Osteoblast (primary cell): ENCODE results near the gene VMP1. TPM values are rescaled to one million over a fixed set of nuclear protein-coding genes. Genes with fewer than 3 reads are reported as not detected.
A peak's percentile ranks its signal among the peaks of the same experiment; 100 is the strongest.
"Not testable (repeated sequence)": the region's sequence is repeated elsewhere in the genome, so short reads cannot be mapped to it uniquely, and the experiment has no call there.

Experiments used
- DNase-seq: peaks from one replicate; pipeline ENCODE4 v3.0.0; 2011; ENCODE audit warnings: low spot score, mixed read lengths; ENCODE audit not compliant: insufficient read length; ENCODE audit errors: missing footprints
- H2AFZ ChIP-seq: 2 replicates; pipeline ENCODE4 v1.6.0; 2011; ENCODE audit warnings: mild to moderate bottlenecking, low read length
- H3K27ac ChIP-seq: 2 replicates; pipeline ENCODE4 v1.5.1; 2011; ENCODE audit warnings: mild to moderate bottlenecking, low read depth, low read length, moderate library complexity
- H3K27me3 ChIP-seq: 2 replicates; pipeline ENCODE4 v1.6.0; 2012; ENCODE audit warnings: mild to moderate bottlenecking, control low read depth, inconsistent platforms, low read length, moderate library complexity; ENCODE audit not compliant: insufficient read depth
- H3K36me3 ChIP-seq: 2 replicates; pipeline ENCODE4 v1.5.1; 2011; ENCODE audit warnings: mild to moderate bottlenecking, low read length, control low read depth, moderate library complexity; ENCODE audit not compliant: insufficient read depth
- H3K4me1 ChIP-seq: 2 replicates; pipeline ENCODE4 v1.5.1; 2011; ENCODE audit warnings: mild to moderate bottlenecking, low read length, control low read depth, moderate library complexity; ENCODE audit not compliant: insufficient read depth
- H3K4me2 ChIP-seq: 2 replicates; pipeline ENCODE4 v1.6.0; 2011; ENCODE audit warnings: mild to moderate bottlenecking, low read length; ENCODE audit not compliant: insufficient read depth
- H3K4me3 ChIP-seq: fragments of 200-600 bp; sonication (generic); 3 replicates; pipeline ENCODE4 v1.5.1; 2012; ENCODE audit warnings: mild to moderate bottlenecking, low read length, inconsistent platforms; ENCODE audit not compliant: insufficient read depth
- H3K79me2 ChIP-seq: 2 replicates; pipeline ENCODE4 v1.6.0; 2012; ENCODE audit warnings: mild to moderate bottlenecking, low read length, control low read depth, inconsistent platforms; ENCODE audit not compliant: insufficient read depth
- H3K9me3 ChIP-seq: 2 replicates; pipeline ENCODE4 v1.5.1; 2011; ENCODE audit warnings: low read depth, low read length, control low read depth
- H4K20me1 ChIP-seq: 2 replicates; pipeline ENCODE4 v1.6.0; 2012; ENCODE audit warnings: mild to moderate bottlenecking, low read length, control low read depth; ENCODE audit not compliant: insufficient read depth
- CTCF ChIP-seq: IDR thresholded peaks from 2 replicates; pipeline ENCODE4 v1.5.1; 2011; ENCODE audit warnings: mild to moderate bottlenecking, low read depth, low read length, moderate library complexity; ENCODE audit errors: extremely low read depth
- total RNA-seq: library from RNA; depleted of rRNA; stranded (reverse); fragments of >200 nt; gene quantifications from 2 replicates; pipeline ENCODE4 v1.2.3, GENCODE V29; 2012

Gene VMP1
- total RNA-seq, 1 donor = 415 TPM

DNA sequence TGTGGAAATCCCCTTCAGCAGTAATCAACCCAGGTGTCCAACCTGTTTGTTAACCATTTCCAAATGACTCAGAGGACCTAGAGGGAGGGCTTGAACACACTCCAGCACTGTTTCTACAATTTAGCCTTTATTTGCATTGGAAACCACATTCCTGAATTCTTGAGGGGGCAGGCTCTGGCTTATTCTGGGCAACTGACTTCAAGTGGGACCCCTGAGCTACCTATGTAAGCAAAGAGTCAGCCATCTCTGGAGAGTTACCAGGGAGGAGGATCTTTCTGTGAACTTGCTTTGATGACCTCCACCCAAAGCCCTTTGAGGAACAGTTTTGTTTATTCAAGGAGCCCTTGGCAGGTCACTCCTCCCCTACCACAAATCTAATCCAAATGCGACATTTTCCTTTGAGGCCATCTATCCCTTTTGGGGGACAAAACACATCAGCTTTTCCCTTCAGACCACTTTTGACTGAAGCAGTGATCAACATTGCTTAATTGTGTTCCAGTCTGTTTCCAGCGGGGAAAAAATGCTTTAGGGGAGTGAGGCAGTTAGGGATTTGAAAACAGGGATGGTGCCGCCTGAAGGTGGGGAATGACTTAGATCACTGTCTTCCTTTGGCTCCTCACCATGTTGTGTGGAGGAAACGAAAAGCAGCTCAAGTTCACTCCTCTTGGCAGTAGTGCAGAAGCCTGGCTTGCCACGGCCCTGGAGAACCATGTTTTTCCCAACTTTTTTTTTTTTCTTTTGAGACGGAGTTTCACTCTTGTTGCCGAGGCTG, 139.1 kb downstream of the VMP1 start:
- peaks cover 3% of the 10 kb centered on the region for H3K79me2 ChIP-seq
- H4K20me1 ChIP-seq = no peaks in the 10 kb centered on the region
- peaks cover 37% of the 10 kb centered on the region for H3K4me1 ChIP-seq
- DNase-seq = peak; percentile 71
- no peak for TF ChIP-seq CTCF
- H2AFZ ChIP-seq = no peak overlapping the region
- peak overlapping the region; percentile 41 for H3K4me3 ChIP-seq
- H3K4me2 ChIP-seq = peak overlapping the region; percentile 70
- H3K36me3 ChIP-seq = no peaks in the 10 kb centered on the region
- H3K27me3 ChIP-seq = no peaks in the 10 kb centered on the region
- H3K9me3 ChIP-seq = no peaks in the 10 kb centered on the region
- H3K27ac ChIP-seq = peak overlapping the region; percentile 99

DNA sequence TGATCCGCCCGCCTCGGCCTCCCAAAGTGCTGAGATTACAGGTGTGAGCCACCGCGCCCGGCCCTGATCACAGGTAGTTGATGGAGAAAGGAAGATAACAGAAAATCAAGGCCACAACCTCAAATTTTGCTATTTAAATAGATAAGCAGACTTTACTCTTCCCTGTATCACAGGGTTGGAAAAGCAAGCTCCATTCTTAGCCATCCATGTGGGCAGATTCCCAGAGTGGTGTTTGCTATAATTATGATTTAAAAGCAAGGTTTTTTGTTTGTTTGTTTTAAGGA, 140.9 kb downstream of the VMP1 start:
- DNase-seq = no peak
- TF ChIP-seq CTCF = no peak
- Histone ChIP-seq H3K4me3 (no peak overlapping the region), H3K36me3 (no peaks in the 10 kb centered on the region), H4K20me1 (no peaks in the 10 kb centered on the region), H3K79me2 (no peaks in the 10 kb centered on the region), H2AFZ (no peak overlapping the region), H3K9me3 (no peaks in the 10 kb centered on the region), H3K4me1 (peaks cover 54% of the 10 kb centered on the region), H3K27ac (no peak overlapping the region), H3K27me3 (no peaks in the 10 kb centered on the region), H3K4me2 (no peak overlapping the region)

- no peak overlapping the region for H3K27ac ChIP-seq
- TF ChIP-seq CTCF = no peak
- no peak overlapping the region for H2AFZ ChIP-seq
- no peak overlapping the region for H3K4me3 ChIP-seq
- no peak overlapping the region for H3K4me2 ChIP-seq
- no peak for DNase-seq
- H4K20me1 ChIP-seq = no peaks in the 10 kb centered on the region
- no peaks in the 10 kb centered on the region for H3K79me2 ChIP-seq
- no peaks in the 10 kb centered on the region for H3K27me3 ChIP-seq
- no peaks in the 10 kb centered on the region for H3K9me3 ChIP-seq
- no peaks in the 10 kb centered on the region for H3K36me3 ChIP-seq
- H3K4me1 ChIP-seq = peaks cover 59% of the 10 kb centered on the region
These were observed 141.3 kb downstream of the VMP1 start for GRCh38 chr17:59848778-59849177.

DNA sequence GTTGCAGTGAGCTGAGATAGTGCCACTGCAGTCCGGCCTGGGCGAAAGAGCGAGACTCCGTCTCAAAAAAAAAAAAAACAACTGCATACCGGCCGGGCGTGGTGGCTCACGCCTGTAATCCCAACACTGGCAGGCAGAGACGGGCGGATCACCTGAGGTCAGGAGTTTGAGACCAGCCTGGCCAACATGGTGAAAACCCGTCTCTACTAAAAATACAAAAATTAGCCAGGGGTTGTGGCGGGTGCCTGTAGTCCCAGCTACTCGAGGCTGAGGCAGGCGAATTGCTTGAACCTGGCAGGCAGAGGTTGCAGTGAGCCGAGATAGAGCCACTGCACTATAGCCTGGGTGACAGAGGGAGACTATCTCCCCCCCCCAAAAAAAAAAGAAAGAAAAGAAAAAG, 142.9 kb downstream of the VMP1 start:
- peaks cover 55% of the 10 kb centered on the region for H3K4me1 ChIP-seq

More for the DNA sequence above, 142.9 kb downstream of the VMP1 start:
- H3K4me3 ChIP-seq, H3K36me3 ChIP-seq, H3K79me2 ChIP-seq, H2AFZ ChIP-seq, H3K9me3 ChIP-seq, H3K4me2 ChIP-seq, DNase-seq, H3K27ac ChIP-seq, H4K20me1 ChIP-seq, H3K27me3 ChIP-seq: not testable (repeated sequence)
